Thyroid gland (tissue), 4 donors: ENCODE data around the gene PDIK1L. TPM values are rescaled to one million over a fixed set of nuclear protein-coding genes. Genes with fewer than 3 reads are reported as not detected.
A peak's percentile ranks its signal among the peaks of the same experiment; 100 is the strongest.

Source experiments
- DNase-seq, 2 donors: peaks; one replicate each; pipeline ENCODE4 v3.0.0-alpha.2; 2019
- H3K27ac ChIP-seq, 3 donors: fragments of 200-600 bp; sonication (generic); 1 replicate in 2 of 3; 2 replicates in 1 of 3; pipeline ENCODE4 v1.5.1; 2016 to 2019; ENCODE audit warnings: mild to moderate bottlenecking in 1 of 3, moderate library complexity in 1 of 3
- H3K27me3 ChIP-seq: fragments of 200-600 bp; sonication (generic); one replicate; pipeline ENCODE4 v1.5.1; 2019
- H3K36me3 ChIP-seq, 2 donors: fragments of 200-600 bp; sonication (generic); one replicate each; pipeline ENCODE4 v1.5.1; 2016 to 2019
- H3K4me1 ChIP-seq, 2 donors: fragments of 200-600 bp; sonication (generic); one replicate each; pipeline ENCODE4 v1.5.1; 2017 to 2019
- H3K4me3 ChIP-seq, 3 donors: fragments of 200-600 bp; sonication (generic); replicated peaks in 1 of 3; 1 replicate in 2 of 3; 2 replicates in 1 of 3; pipeline ENCODE4 v1.5.1; 2016; ENCODE audit warnings: mild to moderate bottlenecking in 1 of 3
- H3K9me3 ChIP-seq: fragments of 200-600 bp; sonication (generic); one replicate; pipeline ENCODE4 v1.5.1; 2017
- CTCF ChIP-seq, 6 experiments: fragments of 200-600 bp in 3 of 6; fragments of 450-650 bp in 3 of 6; sonication (generic) in 3 of 6; IDR thresholded peaks; one replicate each; pipeline ENCODE4 v1.5.1; 2016 to 2019; ENCODE audit warnings: antibody characterized with exemption in 6 of 6, mild to moderate bottlenecking in 2 of 6, inconsistent platforms in 1 of 6, moderate library complexity in 1 of 6
- POLR2A ChIP-seq, 2 donors: fragments of 450-650 bp; IDR thresholded peaks; one replicate each; pipeline ENCODE4 v1.6.1; 2017; ENCODE audit warnings: antibody characterized with exemption in 2 of 2, mild to moderate bottlenecking in 2 of 2, moderate library complexity in 1 of 2
- WGBS, 2 donors: methylation state at CpG; one replicate each; pipeline ENCODE4 v1.1.5; 2017; 5-methylcytosine and 5-hydroxymethylcytosine counted together
- intact Hi-C: fragments of 100-400 bp; cut with DNase I; formaldehyde crosslinking; loops from one replicate; pipeline ENCODE4 v1.15.1; 2023
- total RNA-seq, 4 donors: library from RNA; depleted of rRNA; stranded (reverse); fragments of >200 nt; gene quantifications; one replicate each; pipeline ENCODE4 v1.2.3, GENCODE V29; 2016

Gene PDIK1L
- total RNA-seq, 4 donors from 2014 or later: 24.2 to 39.0 (median 25.5) TPM

DNA sequence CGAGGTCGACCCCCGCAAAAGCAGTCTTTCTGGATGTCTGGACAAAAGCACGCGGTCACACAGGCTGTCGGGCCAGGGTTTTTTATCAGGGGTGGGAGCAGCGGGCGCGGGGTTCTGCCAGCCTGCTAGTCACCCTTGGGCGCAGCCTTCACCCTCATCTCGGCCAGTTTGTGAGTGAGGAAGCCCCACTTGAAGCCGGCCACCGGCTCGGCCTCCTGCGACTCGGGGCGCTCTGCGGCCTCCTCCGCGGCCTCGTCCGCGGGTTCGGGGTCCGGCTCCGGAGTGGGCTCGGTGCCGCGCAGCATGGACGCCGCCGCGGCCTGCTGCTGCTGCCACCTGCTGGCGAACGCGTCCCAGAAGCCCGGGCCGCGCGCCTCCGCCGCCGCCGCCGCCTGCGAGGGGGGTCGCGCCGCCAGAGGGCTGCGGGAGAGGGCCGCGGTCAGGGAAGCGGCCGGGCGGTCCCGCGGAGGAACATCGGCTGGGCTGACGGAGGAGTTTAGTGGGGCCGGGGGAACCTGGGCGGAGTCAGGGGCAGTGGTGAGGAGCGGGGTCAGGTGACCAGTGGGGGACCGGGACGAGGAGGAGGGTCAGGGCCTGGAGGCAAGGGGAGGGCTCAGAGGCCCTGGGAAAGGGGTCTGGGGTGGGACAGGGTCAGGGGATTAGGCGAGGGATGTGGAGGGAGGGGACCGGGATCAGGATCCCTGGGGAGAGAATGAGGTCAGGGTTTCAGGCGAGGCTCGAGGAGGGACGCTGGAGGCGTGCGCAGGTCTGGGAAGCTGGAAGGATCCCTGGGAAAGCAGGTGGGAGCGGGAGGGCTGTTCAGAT lies 52.6 kb downstream of the PDIK1L start:
- Histone ChIP-seq H3K36me3 (no peaks in the 10 kb centered on the region), H3K4me1 (peaks cover 13 to 21% of the 10 kb centered on the region in 2 donors), H3K27me3 (no peaks in the 10 kb centered on the region), H3K4me3 (peak overlapping the region in 2 of 3 donors; percentile 28 to 61), H3K9me3 (no peaks in the 10 kb centered on the region), H3K27ac (peak overlapping the region; percentile 15 to 50 (median 44))
- intact Hi-C loops: loop anchor here (5.0 kb wide), 1 partner anchor 57 kb away; no protein-coding TSS in a partner anchor
- peak; percentile 46 to 51 for DNase-seq
- TF ChIP-seq POLR2A (IDR thresholded peaks at IDR 0.05) (no peak), CTCF (IDR thresholded peaks at IDR 0.05) (peak in 4 of 6 experiments; percentile 46 to 93 (median 76))
- WGBS, 2 donors: 26 to 33% methylated on average over 15 to 23 of the region's 72 CpGs

- TF ChIP-seq CTCF (IDR thresholded peaks at IDR 0.05) (no peak), POLR2A (IDR thresholded peaks at IDR 0.05) (no peak)
Measured at GRCh38 chr1:26164861-26165842, 53.5 kb downstream of the PDIK1L start.

GRCh38 chr1:26166719-26167281 lies 55.2 kb downstream of the PDIK1L start:
- WGBS, 2 donors: 83 to 91% methylated on average over 4 of the region's 4 CpGs
- Histone ChIP-seq H3K36me3 (no peaks in the 10 kb centered on the region), H3K27me3 (no peaks in the 10 kb centered on the region), H3K9me3 (no peaks in the 10 kb centered on the region), H3K27ac (no peak overlapping the region), H3K4me1 (peaks cover 16 to 28% of the 10 kb centered on the region in 2 donors), H3K4me3 (no peak overlapping the region)
- intact Hi-C loops: no loop called here
- TF ChIP-seq POLR2A (IDR thresholded peaks at IDR 0.05): no peak
- TF ChIP-seq CTCF (IDR thresholded peaks at IDR 0.05): no peak
- DNase-seq: no peak

More at GRCh38 chr1:26164861-26165842, 53.5 kb downstream of the PDIK1L start:
- peaks cover 13 to 24% of the 10 kb centered on the region in 2 donors for H3K4me1 ChIP-seq
- H3K36me3 ChIP-seq: no peaks in the 10 kb centered on the region
- no peak overlapping the region for H3K4me3 ChIP-seq
- intact Hi-C loops: loop anchor here (5.0 kb wide), 1 partner anchor 58 kb away; no protein-coding TSS in a partner anchor
- DNase-seq: peak; percentile 30 to 32
- no peaks in the 10 kb centered on the region for H3K9me3 ChIP-seq
- WGBS, 2 donors: 74 to 78% methylated on average over 19 of the region's 19 CpGs
- peak overlapping the region; percentile 15 to 50 (median 44) for H3K27ac ChIP-seq
- H3K27me3 ChIP-seq: no peaks in the 10 kb centered on the region

DNA sequence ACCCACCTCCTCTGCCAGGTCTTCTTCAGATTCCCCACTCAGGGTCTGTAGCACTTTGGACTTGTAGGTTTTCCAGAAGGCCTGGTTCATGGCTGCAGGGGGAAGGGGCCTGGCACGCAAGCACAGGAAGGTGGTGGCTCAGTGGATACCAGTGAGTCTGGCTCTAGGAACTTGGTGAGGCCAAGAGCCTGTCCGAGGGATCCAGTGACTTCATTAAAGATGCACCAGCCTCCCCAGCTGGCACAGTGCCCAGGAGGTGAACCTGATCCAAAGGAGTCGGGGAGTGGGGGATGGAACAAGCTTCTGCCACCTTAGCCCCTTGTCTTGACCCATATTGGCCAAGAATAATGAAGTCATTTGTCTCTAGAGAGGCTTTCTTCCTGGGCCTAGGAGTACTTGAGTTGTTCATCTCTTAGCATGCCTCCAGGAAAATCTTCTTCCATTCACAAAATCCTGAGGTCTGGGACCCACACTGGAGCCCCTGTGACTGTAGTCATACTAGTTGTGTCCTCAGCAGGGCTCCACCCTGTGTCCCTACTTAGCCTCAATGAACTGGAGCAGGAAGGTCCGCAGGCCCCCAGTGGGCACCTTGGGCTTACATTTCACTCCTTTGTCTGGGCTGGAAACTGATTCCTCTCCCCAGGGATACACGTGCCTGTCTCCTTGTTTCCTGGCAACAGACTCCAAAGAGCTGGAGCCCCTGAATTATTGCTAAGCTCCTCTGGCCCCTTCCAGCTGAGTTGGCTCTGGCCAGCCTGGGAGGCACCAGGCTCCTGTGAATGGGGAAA lies 57.0 kb downstream of the PDIK1L start, which contains the start of gene C1orf232:
TSS of gene C1orf232 (minus strand) at position 554 of the 788 bp plus-strand sequence. CDS start at position 90, 464 bp downstream.
- DNase-seq: peak; percentile 21 to 30
- Histone ChIP-seq H3K27me3 (no peaks in the 10 kb centered on the region), H3K27ac (peak within 1 kb of the TSS; percentile 39 to 61 (median 50)), H3K9me3 (no peaks in the 10 kb centered on the region), H3K36me3 (no peaks in the 10 kb centered on the region), H3K4me3 (peak within 1 kb of the TSS; percentile 56 to 81 (median 58)), H3K4me1 (peaks cover 16 to 23% of the 10 kb centered on the region in 2 donors)
- 59 to 83% methylated on average over 3 to 4 of the region's 5 CpGs for WGBS, 2 donors
- intact Hi-C loops: no loop called here
- TF ChIP-seq CTCF (IDR thresholded peaks at IDR 0.05) (no peak), POLR2A (IDR thresholded peaks at IDR 0.05) (no peak)
